CD4-positive, alpha-beta T cell treated with Interleukin-12 subunit alpha and Interleukin-12 subunit beta, for 1 hour (primary cell): ENCODE data around the gene GPR135.

Experiments
- DNase-seq: peaks from one replicate; pipeline ENCODE4 v3.0.0-alpha.2; 2020

GPR135 gene

GRCh38 chr14:59419303-59419702 is 45.9 kb downstream of the GPR135 start:
- DNase-seq, result no peak

- DNase-seq, result no peak
Measured at GRCh38 chr14:59417311-59417710, 47.9 kb downstream of the GPR135 start.

- DNase-seq, result no peak
Measured at GRCh38 chr14:59415836-59416602, 49.2 kb downstream of the GPR135 start.
